IPS-15b (cell line): ENCODE measurements around the gene FAM228B.

Experiments used
- H3K27me3 ChIP-seq: one replicate; pipeline ENCODE4 v1.6.1; 2013; ENCODE audit warnings: low read length; ENCODE audit not compliant: control insufficient read depth, insufficient read depth
- H3K36me3 ChIP-seq: one replicate; pipeline ENCODE4 v1.6.1; 2013; ENCODE audit warnings: low read length; ENCODE audit not compliant: control insufficient read depth, insufficient read depth
- H3K4me1 ChIP-seq: one replicate; pipeline ENCODE4 v1.6.1; 2013; ENCODE audit warnings: mild to moderate bottlenecking, low read length; ENCODE audit not compliant: control insufficient read depth, insufficient read depth
- H3K4me3 ChIP-seq: one replicate; pipeline ENCODE4 v1.5.1; 2013; ENCODE audit warnings: low read depth, low read length
- H3K9ac ChIP-seq: one replicate; pipeline ENCODE4 v1.6.1; 2013; ENCODE audit warnings: low read depth, mild to moderate bottlenecking, low read length
- H3K9me3 ChIP-seq: one replicate; pipeline ENCODE4 v1.6.1; 2013; ENCODE audit warnings: mild to moderate bottlenecking, low read length; ENCODE audit not compliant: control insufficient read depth, insufficient read depth

The FAM228B gene

GRCh38 chr2:24208490-24208889 is 85.2 kb downstream of the FAM228B start:
- H3K4me3 ChIP-seq, result no peak overlapping the region
- H3K36me3 ChIP-seq, result peaks cover 15% of the 10 kb centered on the region
- no peaks in the 10 kb centered on the region for H3K9me3 ChIP-seq
- H3K27me3 ChIP-seq, result no peaks in the 10 kb centered on the region
- no peak overlapping the region for H3K9ac ChIP-seq
- no peaks in the 10 kb centered on the region for H3K4me1 ChIP-seq

GRCh38 chr2:24209389-24210105 is 86.3 kb downstream of the FAM228B start:
- peaks cover 15% of the 10 kb centered on the region for H3K36me3 ChIP-seq
- H3K4me3 ChIP-seq, result no peak overlapping the region
- no peak overlapping the region for H3K9ac ChIP-seq
- H3K27me3 ChIP-seq, result no peaks in the 10 kb centered on the region
- H3K9me3 ChIP-seq, result no peaks in the 10 kb centered on the region
- no peaks in the 10 kb centered on the region for H3K4me1 ChIP-seq

GRCh38 chr2:24210106-24210455 is 86.8 kb downstream of the FAM228B start:
- no peak overlapping the region for H3K9ac ChIP-seq
- no peaks in the 10 kb centered on the region for H3K9me3 ChIP-seq
- H3K27me3 ChIP-seq, result no peaks in the 10 kb centered on the region
- H3K4me1 ChIP-seq, result no peaks in the 10 kb centered on the region
- no peak overlapping the region for H3K4me3 ChIP-seq
- peaks cover 15% of the 10 kb centered on the region for H3K36me3 ChIP-seq

DNA sequence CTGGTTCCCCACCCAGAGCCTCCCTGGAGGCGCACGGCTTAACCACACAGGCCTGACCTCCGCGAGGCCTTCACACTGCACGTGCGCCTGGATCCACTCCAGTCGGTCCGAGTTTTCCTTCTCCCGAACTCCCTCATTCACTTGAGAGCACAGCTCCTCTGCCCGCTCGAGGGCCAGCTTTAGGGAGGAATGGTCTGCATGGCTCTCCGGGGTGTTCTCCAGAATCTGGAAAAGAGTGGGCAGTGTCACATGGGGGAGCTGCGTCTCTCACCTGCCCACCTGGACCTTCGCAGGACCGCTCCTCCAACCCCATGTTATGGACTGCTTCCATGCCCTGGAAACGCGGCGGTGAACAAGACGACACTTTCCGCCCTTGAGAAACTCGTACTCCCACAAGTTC is 87.5 kb downstream of the FAM228B start:
- no peaks in the 10 kb centered on the region for H3K9me3 ChIP-seq
- no peak overlapping the region for H3K9ac ChIP-seq
- H3K36me3 ChIP-seq, result peaks cover 15% of the 10 kb centered on the region
- no peaks in the 10 kb centered on the region for H3K4me1 ChIP-seq
- no peak overlapping the region for H3K4me3 ChIP-seq
- no peaks in the 10 kb centered on the region for H3K27me3 ChIP-seq

DNA sequence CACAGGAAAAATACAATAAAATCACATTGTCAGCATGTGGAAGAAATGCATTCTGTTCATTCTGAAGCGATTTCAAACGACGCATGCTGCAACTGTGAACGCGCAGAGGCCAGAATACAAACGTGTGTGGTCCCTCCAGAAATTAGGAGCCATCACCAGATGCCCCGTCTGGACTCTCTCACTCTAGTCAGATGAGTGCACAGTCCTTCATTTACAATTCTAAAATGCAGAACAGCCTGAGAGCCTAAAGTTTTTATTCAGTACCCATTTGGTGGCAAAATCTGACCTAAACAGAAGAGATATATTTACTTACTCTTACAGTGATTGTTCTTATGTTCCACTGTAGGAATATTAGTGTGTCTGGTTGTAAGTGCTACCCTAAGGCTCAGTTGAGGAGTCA is 88.1 kb downstream of the FAM228B start:
- Histone ChIP-seq H3K4me3 (no peak overlapping the region), H3K27me3 (no peaks in the 10 kb centered on the region), H3K9me3 (no peaks in the 10 kb centered on the region), H3K36me3 (peaks cover 15% of the 10 kb centered on the region), H3K9ac (no peak overlapping the region), H3K4me1 (no peaks in the 10 kb centered on the region)

GRCh38 chr2:24214880-24215279 is 91.6 kb downstream of the FAM228B start:
- H3K4me3 ChIP-seq, result no peak overlapping the region
- H3K27me3 ChIP-seq, result no peaks in the 10 kb centered on the region
- no peaks in the 10 kb centered on the region for H3K9me3 ChIP-seq
- H3K36me3 ChIP-seq, result peaks cover 10% of the 10 kb centered on the region
- no peak overlapping the region for H3K9ac ChIP-seq
- no peaks in the 10 kb centered on the region for H3K4me1 ChIP-seq
